ENCODE measurements around the gene MECR.
"Not testable (repeated sequence)": the region's sequence is repeated elsewhere in the genome, so short reads cannot be mapped to it uniquely, and the experiment has no call there.

The MECR gene

GRCh38 chr1:29164588-29164987 lies 66.1 kb downstream of the MECR start:
- no peak for DNase-seq

- no peak for DNase-seq
Observed at GRCh38 chr1:29162476-29163138, 68.1 kb downstream of the MECR start.

- DNase-seq, result no peak
Observed at GRCh38 chr1:29162025-29162424, 68.7 kb downstream of the MECR start.

DNA sequence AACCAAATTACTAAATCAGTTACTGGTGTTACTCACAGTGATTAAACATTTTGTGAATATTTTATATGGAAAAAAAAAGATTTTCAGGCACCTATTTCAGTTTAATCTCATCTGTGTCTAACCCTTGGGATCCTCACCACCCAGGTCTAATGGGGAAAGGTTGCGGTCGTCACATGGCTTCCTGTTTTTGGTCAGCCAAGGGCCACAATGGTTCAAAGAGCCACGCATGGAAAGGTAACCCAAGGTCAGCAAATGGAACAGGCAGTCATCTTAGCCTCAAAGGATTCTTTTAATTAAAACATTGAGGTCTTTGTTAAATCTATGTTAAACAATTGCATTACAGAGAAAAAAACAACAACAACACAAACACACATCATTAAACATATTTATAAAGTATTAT lies 71.0 kb downstream of the MECR start:
- no peak for DNase-seq

DNA sequence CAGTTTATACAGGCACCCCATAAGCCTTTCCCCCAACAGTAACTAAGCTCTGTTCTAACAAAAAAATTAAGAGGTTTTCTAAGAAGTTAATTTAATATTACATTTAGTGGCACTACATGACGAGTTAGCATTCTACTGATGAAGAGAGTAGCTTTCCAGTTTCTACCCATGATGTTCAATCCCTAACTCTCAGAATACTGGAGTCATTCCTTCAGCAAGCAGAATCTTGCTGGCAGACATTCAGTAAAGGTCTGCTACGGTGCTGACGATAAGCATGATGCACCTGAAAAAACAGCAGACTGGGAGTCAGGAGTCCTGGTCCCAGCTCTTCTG lies 73.5 kb downstream of the MECR start:
- DNase-seq, result no peak

- no peak for DNase-seq
Observed at GRCh38 chr1:29156543-29157268, 74.0 kb downstream of the MECR start.

DNA sequence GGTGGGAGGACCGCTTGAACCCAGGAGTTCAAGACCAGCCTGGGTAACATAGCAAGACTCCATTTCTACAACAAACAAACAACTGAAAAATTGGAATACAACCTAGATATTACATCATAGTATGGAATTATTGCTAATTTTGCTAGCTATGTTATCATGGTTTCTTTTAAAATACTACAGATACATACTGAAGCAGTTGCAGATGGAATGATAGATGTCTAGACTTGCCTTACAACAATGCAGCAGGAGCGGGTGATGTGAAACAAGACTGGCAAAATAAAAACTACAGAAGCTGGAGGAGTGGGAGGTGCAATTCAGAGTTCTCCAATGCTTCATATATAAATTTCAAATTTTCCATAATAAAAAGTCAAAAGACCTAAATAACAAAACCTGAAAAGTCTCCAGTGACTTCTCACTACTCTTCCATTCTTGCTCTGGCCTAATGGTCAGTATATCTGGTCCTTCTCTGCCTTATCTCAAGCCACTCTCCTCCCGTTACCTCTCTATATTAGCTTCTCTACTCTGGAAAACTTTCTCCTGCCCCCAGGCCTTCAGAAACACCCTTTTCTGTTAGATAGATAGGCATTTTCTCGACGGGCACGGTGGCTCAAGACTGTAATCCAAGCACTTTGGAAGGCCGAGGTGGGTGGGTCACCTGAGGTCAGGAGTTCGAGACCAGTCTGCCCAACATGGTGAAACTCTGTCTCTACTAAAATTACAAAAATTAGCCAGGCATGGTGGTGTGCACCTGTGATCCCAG lies 78.5 kb downstream of the MECR start:
- DNase-seq, result no peak

DNA sequence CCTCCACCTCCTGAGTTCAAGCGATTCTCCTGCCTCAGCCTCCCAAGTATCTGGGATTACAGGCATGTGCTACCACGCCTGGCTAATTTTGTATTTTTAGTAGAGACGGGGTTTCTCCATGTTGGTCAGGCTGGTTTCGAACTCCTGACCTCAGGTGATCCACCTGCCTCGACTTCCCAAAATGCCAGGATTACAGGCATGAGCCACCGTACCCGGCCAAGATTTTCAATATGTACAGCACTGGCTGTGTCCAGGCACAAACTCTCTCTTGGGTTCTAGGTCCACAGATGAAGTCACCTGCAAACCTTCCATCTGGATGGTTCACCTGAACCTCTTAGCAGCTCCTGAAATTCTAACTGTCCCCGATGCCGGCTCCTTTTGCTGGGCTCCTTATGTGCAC lies 80.4 kb downstream of the MECR start:
- DNase-seq, result not testable (repeated sequence)

DNA sequence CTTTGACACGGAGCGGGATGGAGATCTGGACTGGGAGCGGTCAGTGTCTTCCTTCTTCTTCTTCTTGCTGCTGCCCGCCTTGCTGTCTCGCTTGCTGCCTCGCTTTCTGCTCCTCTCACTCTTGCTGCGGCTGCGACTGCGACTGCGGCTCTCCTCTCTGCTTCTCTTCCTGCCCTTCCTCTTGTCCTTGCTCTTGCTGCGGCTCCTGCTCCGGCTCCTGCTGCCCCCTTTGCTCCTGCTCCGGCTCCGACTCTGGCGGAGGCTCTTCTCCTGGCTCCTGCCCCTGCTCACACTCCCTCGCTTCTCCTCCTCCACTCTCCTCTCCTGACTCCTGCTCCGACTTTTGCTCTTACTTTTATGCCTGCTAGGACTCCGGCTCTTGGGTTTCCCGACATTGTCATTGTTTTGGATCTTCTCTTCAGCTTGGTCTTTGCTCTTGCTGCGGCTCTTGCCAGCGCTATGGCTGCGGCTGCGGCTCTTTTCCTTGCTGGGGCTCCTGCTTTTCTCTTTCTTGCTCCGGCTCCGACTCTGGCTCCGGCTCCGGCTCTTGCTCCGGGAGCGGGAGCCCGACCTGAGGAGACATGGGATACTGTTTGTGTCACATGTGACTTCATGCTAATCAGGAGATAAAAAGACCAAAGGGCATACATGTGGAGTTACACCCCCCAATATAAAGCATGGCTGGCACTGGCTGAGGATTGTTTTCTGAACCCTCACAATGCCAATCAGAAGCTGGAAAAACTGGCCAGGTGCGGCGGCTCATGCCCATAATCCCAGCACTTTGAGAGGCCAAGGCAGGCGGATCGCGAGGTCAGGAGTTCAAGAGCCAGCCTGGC lies 81.9 kb downstream of the MECR start:
- no peak for DNase-seq

DNA sequence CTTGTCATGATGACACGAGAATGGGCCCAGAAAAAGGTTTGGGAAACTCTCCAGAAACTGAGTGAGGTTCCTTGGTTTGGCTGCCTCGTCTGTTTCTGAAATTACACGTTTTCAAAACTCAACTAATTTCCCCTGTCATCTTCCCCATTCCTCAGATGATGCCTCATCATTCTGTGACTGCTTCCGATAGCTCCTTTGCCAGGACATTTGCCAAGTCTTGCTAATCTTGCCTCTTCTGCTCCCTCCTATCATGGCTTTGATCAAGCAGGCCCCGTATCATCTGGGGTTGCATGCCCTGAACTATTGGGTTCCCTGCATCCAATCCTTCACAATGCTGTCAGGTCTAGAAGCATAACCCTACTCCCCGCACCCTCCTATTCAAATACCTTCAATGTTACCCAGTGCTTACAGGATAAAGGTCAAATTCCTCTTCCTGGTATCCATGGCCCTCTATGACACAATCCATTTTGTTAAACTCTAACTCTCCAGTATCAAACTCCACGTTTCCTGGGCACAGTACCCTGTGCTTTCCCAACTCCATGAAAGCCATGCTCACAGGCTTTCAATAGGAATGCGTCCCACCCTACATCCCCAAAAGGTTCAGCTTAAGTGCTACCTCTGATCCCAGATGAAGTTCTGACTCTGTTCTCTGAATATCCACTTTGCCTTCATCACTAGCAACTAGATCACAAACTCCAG lies 84.8 kb downstream of the MECR start:
- DNase-seq, result no peak

- no peak for DNase-seq
Observed at GRCh38 chr1:29144178-29144577, 86.6 kb downstream of the MECR start.

- no peak for DNase-seq
Observed at GRCh38 chr1:29142714-29143113, 88.0 kb downstream of the MECR start.

Data from NCI-H1048 (cell line).